Fibroblast of peridontal ligament (primary cell): ENCODE measurements around the gene NXPH4.

Experiments
- DNase-seq: peaks from one replicate; pipeline ENCODE4 v3.0.0-alpha.2; 2010; ENCODE audit errors: extremely low read depth

The NXPH4 gene

DNA sequence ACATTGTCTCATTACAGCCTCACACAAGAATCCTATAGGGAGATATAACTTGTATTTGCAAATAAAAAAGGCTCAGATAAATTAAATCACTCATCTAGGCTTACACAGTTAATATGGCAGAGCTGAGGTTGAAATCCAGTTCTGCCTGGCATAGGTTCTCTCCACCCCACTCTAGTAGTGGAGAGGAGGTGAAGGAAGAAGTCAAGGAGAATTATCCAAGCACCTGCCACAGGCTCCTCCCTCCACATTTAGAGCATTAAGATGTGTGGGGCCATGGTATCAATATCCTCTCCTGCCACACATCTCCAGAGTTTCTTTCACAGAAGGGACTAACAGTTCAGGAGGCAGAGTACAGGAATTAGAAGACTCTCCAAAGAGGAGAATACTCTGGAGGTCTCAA, 56.9 kb downstream of the NXPH4 start:
- DNase-seq, result no peak
